Suprapubic skin (tissue), 3 donors: ENCODE measurements around the gene ZMYND10.

ENCODE experiments used
- CTCF ChIP-seq, 2 donors: fragments of 200-600 bp in 1 of 2; fragments of 450-650 bp in 1 of 2; sonication (generic) in 1 of 2; IDR thresholded peaks; one replicate each; pipeline ENCODE4 v1.5.1; 2016 to 2019; ENCODE audit warnings: antibody characterized with exemption in 2 of 2, mild to moderate bottlenecking in 1 of 2, moderate library complexity in 1 of 2
- POLR2AphosphoS5 ChIP-seq, 3 donors: sonication (generic); formaldehyde crosslinking; IDR thresholded peaks; one replicate each; pipeline ENCODE4 v1.6.1; 2017; ENCODE audit warnings: antibody characterized with exemption in 3 of 3

GRCh38 chr3:50358911-50359759 is 13.6 kb upstream of the ZMYND10 start, which contains the start of gene TMEM115:
- no peak for TF ChIP-seq CTCF (IDR thresholded peaks at IDR 0.05)
- peak in 2 of 3 donors; percentile 57 to 61 for TF ChIP-seq POLR2AphosphoS5 (IDR thresholded peaks at IDR 0.05)
